Stimulated activated CD8-positive, alpha-beta memory T cell treated with anti-CD3 and anti-CD28 coated beads, Interleukin-2, amount 100 ng/mL, for 1 hour (primary cell): ENCODE data around the gene DISP2.

Experiments used
- DNase-seq, 2 donors: peaks; one replicate each; pipeline ENCODE4 v3.0.0-alpha.2; 2020; ENCODE audit warnings: low read depth in 2 of 2

The DISP2 gene, protein sequence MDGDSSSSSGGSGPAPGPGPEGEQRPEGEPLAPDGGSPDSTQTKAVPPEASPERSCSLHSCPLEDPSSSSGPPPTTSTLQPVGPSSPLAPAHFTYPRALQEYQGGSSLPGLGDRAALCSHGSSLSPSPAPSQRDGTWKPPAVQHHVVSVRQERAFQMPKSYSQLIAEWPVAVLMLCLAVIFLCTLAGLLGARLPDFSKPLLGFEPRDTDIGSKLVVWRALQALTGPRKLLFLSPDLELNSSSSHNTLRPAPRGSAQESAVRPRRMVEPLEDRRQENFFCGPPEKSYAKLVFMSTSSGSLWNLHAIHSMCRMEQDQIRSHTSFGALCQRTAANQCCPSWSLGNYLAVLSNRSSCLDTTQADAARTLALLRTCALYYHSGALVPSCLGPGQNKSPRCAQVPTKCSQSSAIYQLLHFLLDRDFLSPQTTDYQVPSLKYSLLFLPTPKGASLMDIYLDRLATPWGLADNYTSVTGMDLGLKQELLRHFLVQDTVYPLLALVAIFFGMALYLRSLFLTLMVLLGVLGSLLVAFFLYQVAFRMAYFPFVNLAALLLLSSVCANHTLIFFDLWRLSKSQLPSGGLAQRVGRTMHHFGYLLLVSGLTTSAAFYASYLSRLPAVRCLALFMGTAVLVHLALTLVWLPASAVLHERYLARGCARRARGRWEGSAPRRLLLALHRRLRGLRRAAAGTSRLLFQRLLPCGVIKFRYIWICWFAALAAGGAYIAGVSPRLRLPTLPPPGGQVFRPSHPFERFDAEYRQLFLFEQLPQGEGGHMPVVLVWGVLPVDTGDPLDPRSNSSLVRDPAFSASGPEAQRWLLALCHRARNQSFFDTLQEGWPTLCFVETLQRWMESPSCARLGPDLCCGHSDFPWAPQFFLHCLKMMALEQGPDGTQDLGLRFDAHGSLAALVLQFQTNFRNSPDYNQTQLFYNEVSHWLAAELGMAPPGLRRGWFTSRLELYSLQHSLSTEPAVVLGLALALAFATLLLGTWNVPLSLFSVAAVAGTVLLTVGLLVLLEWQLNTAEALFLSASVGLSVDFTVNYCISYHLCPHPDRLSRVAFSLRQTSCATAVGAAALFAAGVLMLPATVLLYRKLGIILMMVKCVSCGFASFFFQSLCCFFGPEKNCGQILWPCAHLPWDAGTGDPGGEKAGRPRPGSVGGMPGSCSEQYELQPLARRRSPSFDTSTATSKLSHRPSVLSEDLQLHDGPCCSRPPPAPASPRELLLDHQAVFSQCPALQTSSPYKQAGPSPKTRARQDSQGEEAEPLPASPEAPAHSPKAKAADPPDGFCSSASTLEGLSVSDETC (N-terminal part only)

DNA sequence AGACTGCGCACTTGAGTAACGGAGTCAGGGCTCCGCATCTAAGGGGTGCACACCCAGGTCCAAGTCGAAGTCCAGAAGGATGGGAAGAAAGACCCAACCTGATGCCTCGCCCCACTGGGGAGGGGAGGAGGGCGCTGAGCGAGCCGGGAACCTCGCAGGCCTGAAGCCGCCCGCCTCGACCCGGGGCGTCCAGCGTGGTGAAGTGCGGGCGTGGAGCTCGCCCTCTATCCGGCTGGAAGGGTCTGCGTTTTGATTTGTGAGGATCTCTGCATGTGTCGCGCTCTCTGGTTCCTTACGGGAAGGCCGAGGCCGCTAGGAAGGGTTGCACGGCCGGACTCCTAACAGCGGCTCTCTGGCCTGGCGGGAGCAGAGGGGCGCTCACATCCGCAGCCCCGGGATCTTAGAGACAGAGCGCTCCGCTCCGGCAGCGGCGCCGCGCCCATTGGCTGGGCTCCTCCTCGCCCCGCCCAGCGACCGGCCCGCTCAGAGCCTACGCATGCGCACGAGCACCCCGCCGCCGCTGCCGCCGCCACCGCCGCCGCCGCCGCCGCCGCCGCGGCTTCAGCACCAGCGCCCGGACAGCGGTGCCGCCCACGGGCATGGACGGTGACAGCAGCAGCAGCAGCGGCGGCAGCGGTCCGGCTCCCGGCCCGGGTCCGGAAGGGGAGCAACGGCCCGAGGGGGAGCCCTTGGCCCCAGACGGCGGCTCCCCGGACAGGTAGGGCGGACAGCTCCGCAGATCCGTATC lies at the start of gene DISP2:
Gene DISP2 (plus strand): TSS at position 497 of the 748 bp plus-strand sequence. CDS start 103 bp downstream, at position 600.
- peak; percentile 70 to 81 for DNase-seq

DNA sequence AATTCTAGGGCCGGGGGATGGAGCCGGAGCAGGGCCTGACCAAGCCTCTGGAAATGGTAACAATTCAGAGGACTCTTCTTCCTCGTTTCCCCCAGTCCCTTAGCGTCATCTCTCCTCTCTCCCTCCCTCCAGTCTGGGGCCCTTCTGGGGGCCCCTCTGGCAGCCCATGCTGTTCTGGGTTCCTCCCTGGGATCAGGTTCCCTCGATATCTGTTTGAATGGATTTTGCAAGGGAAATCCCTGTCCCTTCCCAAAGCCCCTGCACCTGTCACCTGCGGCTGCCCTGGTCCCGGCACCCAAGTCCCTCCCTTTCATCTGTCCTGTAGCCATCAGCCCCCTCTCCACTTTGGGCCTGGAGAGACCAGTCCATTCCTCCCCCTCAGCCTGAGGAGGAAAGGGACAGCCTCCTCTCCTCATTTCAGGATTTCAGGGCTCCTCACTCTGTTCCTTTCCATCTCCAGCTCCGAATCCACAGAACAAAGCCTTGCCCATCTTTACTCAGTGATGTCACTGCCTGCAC lies 48.6 kb upstream of the DISP2 start:
- DNase-seq, result no peak

DNA sequence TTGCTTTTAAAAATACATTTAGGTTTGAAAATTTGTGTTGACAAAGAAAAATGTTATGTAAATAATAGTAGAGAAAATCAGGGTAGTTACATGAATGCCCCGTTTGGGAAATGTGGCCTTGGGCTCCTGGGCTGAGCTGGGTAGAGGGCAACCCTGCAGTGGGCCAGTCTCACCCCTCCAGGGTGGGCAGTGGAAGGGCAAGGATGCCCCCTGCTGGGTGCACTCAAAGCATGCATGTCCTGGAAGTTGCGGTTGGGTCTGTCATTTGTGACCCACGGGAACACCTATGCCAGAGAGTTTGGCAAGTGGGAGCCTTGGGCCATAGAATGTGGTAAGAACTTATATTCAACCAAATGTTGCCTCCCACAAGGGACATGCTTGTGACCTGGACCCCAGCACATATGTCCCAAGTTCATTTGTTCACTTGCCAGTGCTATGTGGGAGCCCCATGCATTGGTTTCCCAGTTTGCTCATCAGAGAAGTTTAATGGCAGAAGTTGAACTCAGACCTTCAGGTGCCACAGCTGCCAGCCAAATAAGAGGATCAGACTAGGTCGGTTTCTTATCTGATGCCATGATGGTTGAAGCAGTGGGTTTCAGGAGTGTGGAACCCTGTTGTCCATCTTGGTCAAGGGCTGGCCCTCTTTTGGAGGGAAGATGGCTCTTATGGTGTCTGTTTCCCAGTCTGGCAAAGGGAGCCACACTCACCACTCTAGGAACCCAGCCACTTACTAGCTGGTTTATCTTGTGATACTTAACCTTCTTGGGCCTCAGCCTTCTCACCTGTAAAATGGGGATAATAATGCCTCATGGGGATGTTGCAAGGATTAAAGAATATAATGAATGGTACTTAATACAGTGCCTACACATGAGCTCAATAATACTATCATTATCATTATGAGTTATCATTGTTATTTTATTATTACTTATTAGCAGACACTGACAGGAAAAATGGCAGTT lies 47.7 kb upstream of the DISP2 start:
- peak in 1 of 2 donors; percentile 42 for DNase-seq

DNA sequence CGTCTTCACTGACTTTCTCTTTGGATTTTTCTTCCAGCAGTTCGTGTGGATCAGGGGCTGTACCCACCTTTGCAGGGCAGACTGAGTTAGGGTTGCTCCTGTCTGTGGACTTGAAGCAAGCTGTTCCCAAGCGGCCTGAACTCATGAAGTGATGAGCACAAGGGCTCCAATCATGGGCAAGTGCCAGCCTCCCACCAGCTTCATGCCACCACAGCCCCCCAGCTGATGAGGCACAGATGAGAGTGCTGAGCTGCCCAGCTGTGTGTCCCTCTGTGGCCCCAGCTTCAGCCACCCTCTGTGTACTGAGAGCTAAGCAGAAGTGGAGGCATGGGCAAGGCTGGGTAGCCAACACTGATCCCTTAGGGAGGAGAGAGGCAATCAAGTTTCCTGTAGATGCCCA lies 47.0 kb upstream of the DISP2 start:
- DNase-seq, result no peak

DNA sequence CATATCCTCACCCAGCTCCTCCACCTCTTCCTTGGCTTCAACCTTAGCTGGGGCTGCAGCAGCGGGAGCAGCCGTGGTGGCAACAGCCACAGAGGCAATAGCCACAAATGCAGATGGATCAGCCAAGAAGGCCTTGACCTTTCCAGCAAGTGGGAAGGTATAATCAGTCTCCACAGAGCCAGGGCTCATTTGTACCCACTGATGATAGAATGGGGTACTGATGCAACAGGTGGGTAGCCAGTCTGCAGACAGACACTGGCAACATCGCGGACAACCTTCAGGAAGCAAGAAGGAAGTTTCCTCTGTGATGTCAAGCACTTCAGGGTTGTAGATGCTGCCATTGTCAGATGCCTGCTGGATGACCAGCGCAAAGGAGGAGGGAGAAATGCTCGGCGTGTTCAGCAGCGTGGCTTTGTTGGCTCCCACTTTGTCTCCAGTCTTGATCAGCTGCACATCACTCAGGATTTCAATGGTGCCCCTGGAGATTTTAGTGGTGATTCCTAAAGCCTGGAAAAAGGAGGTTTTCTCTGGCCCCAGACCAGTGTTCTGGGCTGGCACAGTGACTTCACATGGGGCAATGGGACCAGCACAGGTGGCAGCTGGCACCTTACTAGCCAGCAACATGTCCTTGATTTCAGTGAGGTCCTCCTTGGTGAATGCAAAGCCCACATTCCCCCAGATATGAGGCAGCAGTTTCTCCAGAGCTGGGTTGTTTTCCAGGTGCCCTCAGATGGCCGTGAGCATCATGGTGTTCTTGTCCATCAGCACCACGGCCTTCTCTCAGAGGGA lies 45.5 kb upstream of the DISP2 start:
- no peak for DNase-seq

DNA sequence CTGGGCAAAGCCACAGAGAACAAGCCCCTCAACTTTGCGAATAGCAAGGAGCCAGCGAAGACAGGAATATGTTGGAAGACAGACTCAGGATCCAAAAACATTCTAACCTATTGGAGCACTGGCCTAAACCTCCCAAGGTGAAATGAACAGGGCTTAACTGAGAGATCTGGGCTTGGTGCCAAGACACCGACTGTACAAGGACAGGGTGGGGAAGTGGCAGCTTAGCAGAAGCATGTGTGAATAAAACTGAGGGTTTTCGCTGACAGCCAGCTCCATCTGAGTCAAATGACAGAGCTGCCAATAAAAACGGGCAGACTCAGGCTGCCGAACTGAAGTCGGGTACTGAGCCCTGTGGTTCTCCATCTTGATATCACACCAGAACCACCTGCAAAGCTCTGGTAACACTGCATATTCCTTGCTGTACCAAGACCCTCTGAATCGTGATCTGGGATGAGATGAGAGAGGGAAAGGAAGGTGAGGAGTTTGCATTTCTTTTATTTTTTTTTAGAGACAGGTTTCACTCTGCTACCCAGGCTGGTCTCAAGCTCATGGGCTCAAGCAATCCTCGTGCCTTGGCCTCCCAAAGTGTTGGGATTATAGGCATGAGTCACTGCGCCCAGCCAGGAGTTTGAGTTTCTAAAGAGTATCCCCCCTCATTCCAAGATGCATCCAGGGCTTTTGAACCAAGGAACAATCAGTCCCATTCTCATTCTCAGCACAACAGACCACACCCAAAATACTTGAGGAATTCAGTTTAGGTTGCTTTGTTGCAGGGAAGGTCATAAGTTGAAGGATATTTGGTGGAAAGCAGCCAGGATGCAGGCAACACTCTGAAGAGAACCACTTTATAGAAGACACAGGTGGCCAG lies 44.3 kb upstream of the DISP2 start:
- DNase-seq, result no peak

DNA sequence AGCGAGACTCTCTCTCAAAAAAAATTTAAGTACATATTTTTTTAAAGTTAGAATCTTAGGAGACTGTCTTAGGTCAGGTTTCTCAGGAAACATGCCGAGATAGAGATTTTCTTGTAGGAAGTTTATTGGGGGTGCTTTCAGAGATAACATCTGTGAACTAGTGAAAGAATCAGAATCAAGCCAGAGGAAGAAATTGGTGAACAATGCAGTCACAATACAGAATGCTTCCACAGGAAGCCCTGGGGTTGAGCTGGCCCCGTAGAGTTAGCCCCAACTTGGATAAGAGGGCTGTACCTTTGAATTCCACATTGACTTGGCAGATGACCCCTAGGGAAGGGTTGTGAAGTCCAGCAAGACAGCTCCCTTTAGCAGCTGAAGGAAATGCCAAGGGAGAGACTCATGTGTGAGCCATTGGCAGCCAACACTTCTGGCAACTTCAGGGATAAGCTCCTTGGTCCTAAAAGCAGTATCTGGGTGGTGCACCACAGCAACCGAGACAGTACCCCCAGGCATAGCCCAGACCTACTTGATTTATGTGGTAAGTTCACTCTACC lies 43.2 kb upstream of the DISP2 start:
- DNase-seq, result no peak

DNA sequence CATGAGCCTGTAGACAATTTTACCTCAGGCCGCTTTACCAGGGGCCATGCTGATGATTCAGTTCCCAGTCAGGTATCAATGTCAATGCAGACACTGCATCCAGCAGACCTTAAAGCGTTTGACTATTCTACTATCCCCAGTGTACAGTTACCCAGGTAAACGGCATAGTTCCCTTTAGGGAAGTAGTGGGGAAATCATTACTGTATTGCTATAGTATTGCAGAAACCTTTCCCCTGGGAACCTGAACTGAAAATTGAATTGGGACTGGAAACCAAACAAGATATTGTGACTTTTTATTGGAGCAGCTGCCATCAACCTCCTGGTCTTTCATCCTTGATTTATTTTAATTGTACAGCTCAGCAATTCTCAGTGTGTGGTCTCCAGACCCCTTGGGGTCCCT lies 41.1 kb upstream of the DISP2 start:
- DNase-seq, result no peak

DNA sequence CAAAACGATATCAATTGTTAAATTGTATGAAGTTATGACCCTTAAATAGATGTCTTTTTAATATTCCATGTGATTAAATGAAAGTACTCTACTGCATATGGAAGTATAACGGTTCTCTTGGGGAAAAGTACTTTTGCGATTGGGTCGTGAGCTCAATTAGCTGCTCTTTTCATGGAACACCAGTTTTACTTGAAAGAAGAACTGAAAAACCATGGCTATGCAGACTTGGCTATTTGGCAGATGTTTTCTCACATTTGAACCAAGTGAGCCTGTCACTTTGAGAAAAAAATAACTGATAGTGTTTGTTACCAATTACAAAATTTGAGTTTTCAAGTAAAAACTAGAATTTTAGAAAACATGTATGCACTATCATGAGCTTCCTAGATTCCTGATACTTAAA lies 40.4 kb upstream of the DISP2 start:
- DNase-seq, result no peak

DNA sequence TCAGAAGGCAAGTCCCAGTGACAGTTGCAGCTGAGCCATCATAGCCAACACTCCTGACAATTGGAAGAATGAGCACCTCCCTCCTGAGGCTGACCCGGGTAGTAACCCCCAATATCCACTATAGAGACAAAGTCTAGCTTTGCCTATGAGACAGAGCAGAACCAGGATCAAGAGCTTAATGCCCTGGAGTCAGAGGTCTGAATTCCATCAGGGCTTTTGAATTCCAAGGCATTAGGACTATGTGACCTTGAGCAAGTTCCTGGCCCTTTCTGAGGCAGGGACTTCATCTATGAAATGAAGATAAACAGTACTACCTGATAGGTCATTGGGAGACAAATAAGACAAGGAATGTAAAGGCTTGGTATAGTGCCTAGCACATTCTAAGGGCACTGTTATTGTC lies 37.6 kb upstream of the DISP2 start:
- DNase-seq, result no peak

DNA sequence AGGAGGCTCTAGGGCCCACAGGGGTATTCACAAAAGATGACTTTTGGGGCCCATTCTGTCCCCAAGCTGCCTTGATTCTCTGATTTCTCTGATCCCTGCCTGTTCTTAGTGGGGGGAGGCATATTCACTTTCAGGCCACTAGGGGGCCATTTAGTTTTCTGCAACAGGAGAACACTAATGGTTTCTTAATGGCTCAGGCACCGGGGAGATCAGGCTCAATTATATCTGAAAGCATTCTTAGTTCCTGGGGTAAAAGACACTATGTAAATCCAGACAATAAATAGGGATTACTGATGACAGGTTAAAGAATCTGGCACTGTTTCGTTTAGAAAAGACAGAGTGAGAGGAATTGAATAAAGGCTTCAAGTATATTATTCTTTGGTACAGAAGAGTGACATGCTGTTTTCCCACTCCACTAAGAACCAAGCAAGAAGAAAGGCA lies 37.1 kb upstream of the DISP2 start:
- peak in 1 of 2 donors; percentile 30 for DNase-seq

DNA sequence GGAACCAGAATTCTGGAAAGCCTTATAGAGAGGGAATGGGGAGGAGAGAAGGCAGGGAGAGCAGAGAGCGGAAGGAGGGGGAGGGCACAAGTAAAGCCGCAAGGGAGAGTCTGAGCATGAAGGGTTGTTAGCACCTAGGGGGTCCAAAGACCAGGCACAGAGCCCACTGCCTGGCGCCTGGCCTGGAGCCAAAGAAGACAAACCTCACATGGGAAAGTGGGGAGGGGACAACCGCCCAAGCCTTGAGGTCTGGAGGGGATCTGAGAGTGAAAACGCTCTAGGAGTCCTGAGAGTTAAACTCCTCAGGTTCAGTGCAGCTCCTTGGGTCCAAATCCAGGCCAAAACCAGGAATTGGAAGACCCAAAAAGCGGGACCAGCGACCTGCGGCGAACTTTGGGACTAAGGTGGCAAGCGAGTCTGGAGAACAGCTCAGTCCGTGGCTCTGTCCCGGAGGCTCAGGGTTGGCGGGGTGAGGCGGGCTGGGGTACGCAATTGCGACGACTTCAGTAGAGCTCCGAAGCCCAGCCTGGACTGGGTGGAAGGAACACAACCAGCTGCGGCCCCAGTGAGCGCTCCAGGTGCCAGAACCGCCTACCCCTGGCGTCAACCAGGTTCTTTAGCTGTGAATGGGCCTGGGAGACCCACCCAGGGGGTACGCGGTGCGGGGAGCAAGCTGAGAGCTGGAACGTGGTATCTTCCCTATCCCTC lies 35.3 kb upstream of the DISP2 start:
- no peak for DNase-seq

DNA sequence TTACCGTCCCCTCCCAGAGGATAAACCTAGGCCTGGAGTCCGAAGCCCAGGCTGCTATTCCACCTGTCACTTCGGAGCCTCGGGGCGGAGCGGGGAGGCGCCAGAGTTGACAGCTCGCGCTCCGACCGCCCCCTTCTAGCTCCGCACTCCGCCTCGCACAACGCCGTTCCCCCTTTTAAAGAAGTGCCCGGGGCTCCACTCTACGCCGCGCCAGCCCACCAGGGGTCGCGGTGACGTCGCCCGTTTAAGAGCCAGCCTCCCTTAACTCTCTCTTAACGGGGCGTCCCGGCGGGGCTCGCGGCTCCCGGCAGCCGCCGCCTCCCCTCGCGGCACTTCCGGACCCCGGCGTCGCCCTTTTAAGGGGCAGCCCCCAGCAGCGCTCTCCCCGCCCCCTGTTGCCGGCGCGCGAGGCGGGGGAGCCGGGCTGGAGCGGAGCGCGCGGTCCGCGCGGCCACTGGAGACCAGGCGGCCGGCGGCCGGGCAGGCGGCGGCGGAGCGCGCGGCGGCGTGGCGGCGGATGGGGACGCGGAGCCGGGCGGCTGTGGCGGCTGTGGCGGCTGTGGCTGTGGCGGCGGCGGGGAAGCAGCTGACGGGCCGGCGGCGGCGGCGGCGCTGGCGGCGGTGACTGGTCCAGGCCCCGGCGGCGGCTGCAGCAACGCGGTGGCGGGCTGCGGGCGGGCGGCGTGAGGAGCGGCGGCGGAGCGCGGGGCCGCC lies 34.6 kb upstream of the DISP2 start, which contains the start of gene INAFM2:
Gene INAFM2 (plus strand): TSS at position 454 of the 714 bp plus-strand sequence. CDS start 364 bp downstream, outside the sequence.
- peak; percentile 81 to 83 for DNase-seq

DNA sequence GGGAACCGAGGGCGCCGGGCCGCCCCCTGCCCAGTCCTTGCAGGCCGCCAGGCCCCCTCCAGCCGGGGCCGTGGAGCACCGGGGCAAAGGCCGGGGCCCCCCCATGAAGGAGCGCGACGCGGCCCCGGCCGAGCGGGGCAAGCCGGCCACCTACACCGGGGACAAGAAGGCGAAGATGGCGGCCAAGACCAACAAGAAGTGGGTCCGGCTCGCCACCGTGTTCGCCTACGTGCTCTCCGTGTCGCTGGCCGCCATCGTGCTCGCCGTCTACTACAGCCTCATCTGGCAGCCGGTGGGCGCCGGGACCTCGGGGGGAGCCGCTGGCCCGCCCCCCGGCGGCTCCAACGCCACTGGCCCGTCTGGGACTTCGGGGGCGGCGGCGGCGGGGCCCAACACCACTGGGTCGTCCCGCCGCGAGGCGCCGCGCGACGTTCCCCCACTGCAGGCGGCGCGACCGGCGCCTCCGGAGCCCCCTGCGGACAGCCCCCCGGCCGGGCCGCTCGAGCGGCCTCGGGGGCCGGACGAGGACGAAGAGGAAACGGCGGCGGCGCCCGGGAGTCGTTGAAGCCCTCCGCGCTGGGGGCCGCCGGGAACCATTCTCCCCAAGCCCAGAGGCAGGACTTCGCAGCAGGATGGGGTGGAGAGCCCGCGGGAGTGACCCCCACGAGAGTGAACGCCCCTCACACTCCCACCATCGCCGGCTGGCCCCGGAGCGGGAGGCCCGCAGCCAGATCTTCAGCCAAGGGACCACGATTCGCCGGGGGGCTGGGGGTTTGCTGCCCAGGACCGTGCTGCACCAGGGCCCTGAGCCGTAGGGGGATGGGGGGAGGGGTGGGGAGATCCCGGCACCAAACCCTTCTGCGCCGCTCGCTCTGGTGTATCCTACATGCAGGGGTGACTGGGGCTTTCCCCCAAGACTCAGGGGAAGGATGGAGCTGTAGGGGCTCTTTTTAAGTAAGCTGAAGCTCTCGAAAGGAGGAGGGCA lies 33.8 kb upstream of the DISP2 start:
- DNase-seq, result no peak

DNA sequence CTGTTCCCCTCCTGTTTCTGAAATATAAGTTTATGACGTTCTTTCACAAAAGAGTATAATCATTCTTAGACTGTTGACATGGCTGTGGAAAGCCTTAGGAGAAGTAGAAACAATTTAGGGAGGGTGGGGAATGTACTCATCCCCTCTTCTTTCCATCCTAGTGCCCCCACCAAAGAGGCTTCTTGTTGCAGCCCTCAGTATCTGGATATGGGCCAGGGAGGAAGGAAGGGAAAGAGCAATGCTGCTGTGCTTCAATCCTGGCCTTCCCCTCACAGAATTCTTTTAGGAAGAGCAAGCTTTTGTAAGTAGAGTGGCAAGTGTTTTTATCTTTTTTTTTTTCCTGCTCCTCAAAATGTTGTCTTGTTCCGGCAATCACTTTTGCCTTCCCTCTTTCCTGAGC lies 32.8 kb upstream of the DISP2 start:
- no peak for DNase-seq
